H1 (cell line): Measurements from ENCODE around the gene RCC1. TPM values are rescaled to one million over a fixed set of nuclear protein-coding genes. Genes with fewer than 3 reads are reported as not detected.
A peak's percentile ranks its signal among the peaks of the same experiment; 100 is the strongest.

Experiments
- CTCF ChIA-PET: fragments of 300-600 bp; sonication (Branson Sonifier 250); formaldehyde crosslinking; loops from one replicate; lab custom pipeline; 2021; ENCODE audit not compliant: partially characterized antibody; lab: Charles Lee
- POLR2A ChIA-PET: fragments of 300-600 bp; sonication (Branson Sonifier 250); formaldehyde crosslinking; loops from one replicate; lab custom pipeline; 2021; ENCODE audit warnings: inconsistent platforms; ENCODE audit not compliant: partially characterized antibody; lab: Charles Lee
- DNase-seq, 2 experiments: peaks; one replicate each; pipeline versions ENCODE4 v3.0.0 to v3.0.0-alpha.2; 2010 to 2022; ENCODE audit warnings: low spot score in 2 of 2, low read depth in 1 of 2, mixed read lengths in 1 of 2
- FAIRE-seq: peaks from 2 replicates; lab custom pipeline; 2011; peaks lifted over from hg19 to GRCh38; lab: Jason Lieb, UNC
- H2AFZ ChIP-seq: 2 replicates; pipeline ENCODE4 v1.8.1; 2012; ENCODE audit warnings: low read length, inconsistent platforms
- H2AK5ac ChIP-seq: 2 replicates; pipeline ENCODE4 v1.6.1; 2013; ENCODE audit warnings: low read depth, low read length
- H2BK120ac ChIP-seq: replicated peaks from 2 replicates; pipeline ENCODE3; 2013; ENCODE audit warnings: low read depth, low read length, inconsistent platforms
- H2BK12ac ChIP-seq: 2 replicates; pipeline ENCODE4 v1.6.1; 2013; ENCODE audit warnings: low read depth, low read length
- H2BK15ac ChIP-seq: 2 replicates; pipeline ENCODE4 v1.6.1; 2013; ENCODE audit warnings: low read length
- H2BK20ac ChIP-seq: 2 replicates; pipeline ENCODE4 v1.6.1; 2013; ENCODE audit warnings: low read length
- H2BK5ac ChIP-seq: 2 replicates; pipeline ENCODE4 v1.6.1; 2013; ENCODE audit warnings: low read depth, low read length
- H3K14ac ChIP-seq: 2 replicates; pipeline ENCODE4 v1.6.1; 2013; ENCODE audit warnings: inconsistent platforms; ENCODE audit not compliant: insufficient read length
- H3K18ac ChIP-seq: 2 replicates; pipeline ENCODE4 v1.6.1; 2013; ENCODE audit warnings: low read length; ENCODE audit errors: extremely low read depth
- H3K23ac ChIP-seq: 2 replicates; pipeline ENCODE4 v1.6.1; 2013; ENCODE audit warnings: inconsistent platforms; ENCODE audit not compliant: insufficient read length
- H3K23me2 ChIP-seq: 2 replicates; pipeline ENCODE4 v1.6.1; 2013; ENCODE audit warnings: low read depth, low read length
- H3K27ac ChIP-seq: 2 replicates; pipeline ENCODE4 v1.6.1; 2011; ENCODE audit warnings: low read depth, low read length, inconsistent platforms
- H3K27me3 ChIP-seq, 4 experiments: replicated peaks in 1 of 4; 1 replicate in 1 of 4; 2 replicates in 3 of 4; pipeline versions ENCODE4 v1.6.1 to v1.8.1; 2011 to 2013; ENCODE audit warnings: low read length in 3 of 4, mild to moderate bottlenecking in 3 of 4, inconsistent platforms in 2 of 4, mixed read lengths in 2 of 4, moderate library complexity in 1 of 4; ENCODE audit not compliant: control insufficient read depth in 3 of 4, insufficient read depth in 3 of 4; ENCODE audit errors: extremely low read depth in 1 of 4
- H3K36me3 ChIP-seq, 4 experiments: 2 replicates each; pipeline versions ENCODE4 v1.6.1 to v1.8.1; 2011 to 2013; ENCODE audit warnings: mild to moderate bottlenecking in 4 of 4, low read length in 3 of 4, moderate library complexity in 2 of 4, control low read depth in 1 of 4, inconsistent platforms in 1 of 4; ENCODE audit not compliant: insufficient read depth in 4 of 4, control insufficient read depth in 2 of 4
- H3K4ac ChIP-seq: replicated peaks from 2 replicates; pipeline ENCODE3; 2013; ENCODE audit warnings: low read length, low read depth, mixed read lengths, inconsistent platforms; ENCODE audit not compliant: insufficient read length
- H3K4me1 ChIP-seq, 4 experiments: replicated peaks in 1 of 4; 1 replicate in 1 of 4; 2 replicates in 3 of 4; pipeline versions ENCODE4 v1.6.1 to v1.8.1; 2011 to 2013; ENCODE audit warnings: low read length in 3 of 4, inconsistent platforms in 2 of 4, mixed read lengths in 1 of 4; ENCODE audit not compliant: insufficient read depth in 4 of 4, control insufficient read depth in 3 of 4
- H3K4me2 ChIP-seq, 2 experiments: 2 replicates each; pipeline versions ENCODE4 v1.6.1 to v1.8.1; 2011 to 2013; ENCODE audit warnings: low read depth in 2 of 2, low read length in 2 of 2, control low read depth in 1 of 2, inconsistent platforms in 1 of 2, mild to moderate bottlenecking in 1 of 2; ENCODE audit not compliant: insufficient read depth in 1 of 2
- H3K4me3 ChIP-seq, 4 experiments: fragments of 200-600, 300-600 bp in 1 of 4; sonication (generic), shearing (Covaris generic), sonication (Bioruptor Twin) in 1 of 4; 2 replicates each; pipeline versions ENCODE4 v1.5.1 to v1.8.1; 2011 to 2016; ENCODE audit warnings: low read length in 4 of 4, low read depth in 3 of 4, control low read depth in 2 of 4, inconsistent platforms in 2 of 4, mild to moderate bottlenecking in 2 of 4, mixed read lengths in 1 of 4, moderate library complexity in 1 of 4; ENCODE audit not compliant: insufficient read depth in 2 of 4; ENCODE audit errors: extremely low read depth in 1 of 4
- H3K56ac ChIP-seq: replicated peaks from 2 replicates; pipeline ENCODE3; 2013; ENCODE audit warnings: low read depth, mild to moderate bottlenecking, mixed read lengths, low read length, inconsistent platforms; ENCODE audit not compliant: insufficient read length
- H3K79me1 ChIP-seq: 2 replicates; pipeline ENCODE4 v1.6.1; 2013; ENCODE audit warnings: low read depth, low read length, control low read depth
- H3K79me2 ChIP-seq, 2 experiments: 2 replicates each; pipeline versions ENCODE4 v1.6.1 to v1.8.1; 2012 to 2013; ENCODE audit warnings: low read length in 2 of 2, mild to moderate bottlenecking in 2 of 2, inconsistent platforms in 1 of 2; ENCODE audit not compliant: insufficient read depth in 2 of 2, control insufficient read depth in 1 of 2
- H3K9ac ChIP-seq, 4 experiments: replicated peaks in 1 of 4; 1 replicate in 1 of 4; 2 replicates in 3 of 4; pipeline versions ENCODE4 v1.6.1 to v1.8.1; 2011 to 2013; ENCODE audit warnings: low read depth in 3 of 4, low read length in 3 of 4, control low read depth in 2 of 4, mild to moderate bottlenecking in 2 of 4, moderate library complexity in 2 of 4, inconsistent platforms in 1 of 4; ENCODE audit errors: extremely low read depth in 1 of 4
- H3K9me3 ChIP-seq, 2 experiments: 2 replicates each; pipeline versions ENCODE4 v1.6.1 to v1.8.1; 2012 to 2013; ENCODE audit warnings: mild to moderate bottlenecking in 2 of 2, moderate library complexity in 2 of 2, control low read depth in 1 of 2, inconsistent platforms in 1 of 2, low read depth in 1 of 2, low read length in 1 of 2, mixed read lengths in 1 of 2; ENCODE audit not compliant: insufficient read depth in 2 of 2
- H4K20me1 ChIP-seq, 2 experiments: replicated peaks in 1 of 2; 2 replicates each; pipeline versions ENCODE3 to v1.8.1; 2011 to 2013; ENCODE audit warnings: inconsistent platforms in 2 of 2, low read length in 2 of 2, mild to moderate bottlenecking in 1 of 2; ENCODE audit not compliant: insufficient read depth in 2 of 2, control insufficient read depth in 1 of 2
- H4K5ac ChIP-seq: 2 replicates; pipeline ENCODE4 v1.6.1; 2013; ENCODE audit warnings: low read length, low read depth, mixed read lengths, inconsistent platforms; ENCODE audit not compliant: insufficient read length
- H4K8ac ChIP-seq: 2 replicates; pipeline ENCODE4 v1.8.0; 2013; ENCODE audit warnings: mild to moderate bottlenecking, moderate library complexity, low read length, inconsistent platforms; ENCODE audit not compliant: insufficient read depth; ENCODE audit errors: extremely low read depth
- H4K91ac ChIP-seq: replicated peaks from 2 replicates; pipeline ENCODE3; 2013; ENCODE audit warnings: low read length, mixed read lengths, inconsistent platforms; ENCODE audit not compliant: insufficient read length
- BACH1 ChIP-seq: IDR thresholded peaks from 2 replicates; pipeline ENCODE4 v1.6.1; 2012; ENCODE audit warnings: low read length, improper control_type of control experiment
- CBX8 ChIP-seq: fragments of 300-800, 300-1000 bp; sonication (generic); IDR thresholded peaks from 2 replicates; pipeline ENCODE4 v1.7.1; 2016; ENCODE audit warnings: low read depth, low read length, borderline replicate concordance
- CHD2 ChIP-seq: IDR thresholded peaks from 2 replicates; pipeline ENCODE4 v1.6.1; 2012; ENCODE audit warnings: low read length, improper control_type of control experiment
- CREB1 ChIP-seq: IDR thresholded peaks from 2 replicates; pipeline ENCODE4 v1.6.1; 2012; ENCODE audit warnings: inconsistent platforms
- FOSL1 ChIP-seq: IDR thresholded peaks from 2 replicates; pipeline ENCODE4 v1.6.1; 2011; ENCODE audit warnings: mild to moderate bottlenecking, low read depth, low read length, moderate library complexity; ENCODE audit not compliant: insufficient read depth
- KDM4A ChIP-seq: IDR thresholded peaks from one replicate; pipeline ENCODE4 v1.7.1; 2012; ENCODE audit warnings: low read depth, mild to moderate bottlenecking, moderate library complexity, low read length, inconsistent platforms; ENCODE audit not compliant: severe bottlenecking
- POLR2A ChIP-seq, 2 experiments: IDR thresholded peaks; 1 replicate in 1 of 2; 2 replicates in 1 of 2; pipeline ENCODE4 v1.6.1; 2011; ENCODE audit warnings: low read depth in 2 of 2, low read length in 2 of 2, mild to moderate bottlenecking in 2 of 2; ENCODE audit errors: control extremely low read depth in 1 of 2
- POLR2AphosphoS5 ChIP-seq: IDR thresholded peaks from 2 replicates; pipeline ENCODE4 v1.6.1; 2011; ENCODE audit warnings: low read depth, low read length
- RXRA ChIP-seq: IDR thresholded peaks from 2 replicates; pipeline ENCODE4 v1.6.1; 2011; ENCODE audit warnings: low read depth, mild to moderate bottlenecking, low read length, moderate library complexity; ENCODE audit not compliant: insufficient read depth
- SIRT6 ChIP-seq: IDR thresholded peaks from one replicate; pipeline ENCODE4 v1.7.1; 2012; ENCODE audit warnings: low read length, inconsistent platforms
- TAF1 ChIP-seq: IDR thresholded peaks from 2 replicates; pipeline ENCODE4 v1.6.1; 2011; ENCODE audit warnings: mild to moderate bottlenecking, low read depth, low read length
- TAF7 ChIP-seq: optimal IDR thresholded peaks from 2 replicates; pipeline ENCODE3; 2011; ENCODE audit warnings: low read depth, mild to moderate bottlenecking, inconsistent platforms, low read length, moderate library complexity, borderline replicate concordance
- WGBS, 2 experiments: shearing (Covaris generic) in 1 of 2; methylation state at CpG; one replicate each; pipeline versions ENCODE4 v1.1.6 to v1.1.7; 2013 to 2015; ENCODE audit warnings: low lambda C conversion rate in 2 of 2, mixed read lengths in 2 of 2, inconsistent platforms in 1 of 2, low coverage in 1 of 2, missing lambda C conversion rate in 1 of 2; ENCODE audit not compliant: insufficient replicate concordance in 2 of 2, insufficient coverage in 1 of 2, insufficient read length in 1 of 2; ENCODE audit errors: extremely low coverage in 1 of 2, missing lambda C conversion rate in 1 of 2; 5-methylcytosine and 5-hydroxymethylcytosine counted together
- polyA plus RNA-seq, 7 experiments: library from polyadenylated mRNA; depleted of rRNA in 3 of 7; stranded (reverse) in 5 of 7; unstranded in 2 of 7; fragments of >200 nt in 5 of 7; fragments of 200-250 nt in 2 of 7; gene quantifications; 1 replicate in 5 of 7; 2 replicates in 1 of 7; 4 replicates in 1 of 7; pipeline versions ENCODE4 v1.2.1 to v1.2.3, GENCODE V29; 2011 to 2013; ENCODE audit warnings: missing spikeins in 2 of 7, mixed read lengths in 2 of 7
- total RNA-seq: library from RNA; stranded (reverse); fragmentation: NEBNext Ultra II Directional; extraction: Animal tissue kit (Norgen Biotek cat#: 25700); gene quantifications from 2 replicates; pipeline ENCODE4 v1.2.1, GENCODE V29; 2021

The RCC1 gene
- total and polyA plus RNA-seq, 2 of the 8 experiments (the other 6 are each of a cell fraction or from before 2014, with no cell fraction given) = 48.5 to 98.4 TPM

DNA sequence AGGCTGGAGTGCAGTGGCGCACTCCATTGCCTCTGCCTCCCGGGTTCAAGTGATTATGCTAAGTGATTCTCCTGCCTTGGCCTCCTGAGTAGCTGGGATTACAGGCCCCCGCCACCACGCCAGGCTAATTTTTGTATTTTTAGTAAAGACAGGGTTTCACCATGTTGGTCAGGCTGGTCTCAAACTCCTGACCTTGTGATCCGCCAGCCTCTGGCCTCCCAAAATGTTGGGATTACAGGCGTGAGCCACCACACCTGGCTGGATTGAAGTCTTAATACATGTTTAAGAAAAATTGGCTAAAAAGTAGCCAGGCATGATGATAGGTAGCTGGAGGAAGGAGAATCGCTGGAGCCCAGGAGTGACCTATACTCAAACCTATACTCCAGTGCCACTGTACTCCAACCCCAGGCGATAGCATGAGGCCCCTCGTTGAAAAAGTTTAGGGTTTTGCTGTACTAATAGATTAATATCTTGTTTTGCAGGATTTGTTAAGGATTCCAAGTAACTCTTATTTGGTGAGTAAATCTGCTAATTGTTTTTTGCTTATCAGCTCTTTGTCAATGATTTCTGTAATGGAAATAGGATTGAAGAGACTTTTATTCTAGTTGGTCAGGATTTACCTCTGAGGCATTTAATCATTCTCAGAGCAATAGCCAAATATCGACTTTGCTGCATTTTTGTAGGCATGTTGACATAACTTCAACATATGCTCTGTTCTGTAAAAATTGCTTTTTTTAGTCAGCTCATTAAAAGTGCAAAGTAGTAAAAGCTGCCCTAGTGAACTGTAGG, 2.0 kb downstream of the RCC1 start:
- Histone ChIP-seq H4K20me1 (peaks cover 7% of the 10 kb centered on the region in 2 experiments), H3K23ac (no peak overlapping the region), H3K9me3 (no peaks in the 10 kb centered on the region), H3K23me2 (peaks cover 10% of the 10 kb centered on the region), H2AFZ (no peak overlapping the region), H4K8ac (no peak overlapping the region), H3K14ac (no peak overlapping the region), H3K56ac (peak overlapping the region; percentile 88), H3K18ac (peak overlapping the region; percentile 88), H4K5ac (peak overlapping the region; percentile 77), H2BK12ac (no peak overlapping the region), H2BK120ac (peak overlapping the region; percentile 6), H3K79me2 (peaks cover 0 to 24% of the 10 kb centered on the region in 2 experiments; a peak in 2 of 4 replicates), H3K4ac (no peak overlapping the region), H2BK15ac (no peak overlapping the region), H3K36me3 (peaks cover 41 to 62% (median 45%) of the 10 kb centered on the region in 4 experiments), H4K91ac (no peak overlapping the region), H3K27me3 (no peaks in the 10 kb centered on the region), H2BK20ac (no peak overlapping the region), H3K4me3 (peak overlapping the region; percentile 75 to 96 (median 90)), H3K4me1 (peaks cover 5 to 17% (median 9%) of the 10 kb centered on the region in 4 experiments; a peak in 5 of 7 replicates), H2BK5ac (0 out of 2 replicates have a peak overlapping the region, but pooled peaks have one; percentile 49), H2AK5ac (no peak overlapping the region), H3K4me2 (peak overlapping the region; percentile 92 to 94), H3K79me1 (no peaks in the 10 kb centered on the region; the same call in 1 of the 2 replicates), H3K27ac (peak overlapping the region; percentile 95), H3K9ac (peak overlapping the region; percentile 87 to 100 (median 98))
- WGBS, 2 experiments = 35% methylated on average over 10 of the region's 10 CpGs; no CpG with 5 or more reads in 1 of the 2 experiments
- ChIA-PET CTCF (interaction anchor here (0.6 to 1.1 kb wide), 3 partner anchors 15 to 95 kb away, joined by 3 read pairs; no protein-coding TSS in a partner anchor), POLR2A (interaction anchor here (0.5 to 31.3 kb wide), 64 partner anchors 8 to 677 kb away, joined by 3 to 660 read pairs (median 5); partner anchors contain the start of genes ATP5IF1, GMEB1, MED18 and PHACTR4)
- FAIRE-seq (no peak), DNase-seq (no peak)
- no peak for TF ChIP-seq FOSL1
- TF ChIP-seq BACH1 = no peak
- TF ChIP-seq CHD2 = 0 out of 2 replicates have a peak, but pooled peaks have one; percentile 12
- TF ChIP-seq CREB1 = peak; percentile 1; the same call in 1 of the 2 replicates
- peak; percentile 10 for TF ChIP-seq SIRT6
- no peak for TF ChIP-seq KDM4A
- peak; percentile 89 for TF ChIP-seq POLR2AphosphoS5
- TF ChIP-seq RXRA = no peak
- no peak for TF ChIP-seq CBX8
- TF ChIP-seq TAF1 = peak; percentile 28
- TF ChIP-seq TAF7 = peak; percentile 89
- peak in 1 of 2 experiments; percentile 68; a peak in 2 of 3 replicates for TF ChIP-seq POLR2A (IDR thresholded peaks at IDR 0.05; ENCODE audit: control extremely low read depth in 1 of 2, low read depth in 2 of 2, low read length in 2 of 2)
